HG03378 (cell line): ENCODE results near the gene MSH6.

Experiments used
- ATAC-seq: cut with Tn5 transposase; IDR thresholded peaks from one replicate; pipeline ENCODE4 v1.9.1; 2021; ENCODE audit warnings: mild to moderate bottlenecking, moderate library complexity; ENCODE audit not compliant: unreplicated experiment

The MSH6 gene

DNA sequence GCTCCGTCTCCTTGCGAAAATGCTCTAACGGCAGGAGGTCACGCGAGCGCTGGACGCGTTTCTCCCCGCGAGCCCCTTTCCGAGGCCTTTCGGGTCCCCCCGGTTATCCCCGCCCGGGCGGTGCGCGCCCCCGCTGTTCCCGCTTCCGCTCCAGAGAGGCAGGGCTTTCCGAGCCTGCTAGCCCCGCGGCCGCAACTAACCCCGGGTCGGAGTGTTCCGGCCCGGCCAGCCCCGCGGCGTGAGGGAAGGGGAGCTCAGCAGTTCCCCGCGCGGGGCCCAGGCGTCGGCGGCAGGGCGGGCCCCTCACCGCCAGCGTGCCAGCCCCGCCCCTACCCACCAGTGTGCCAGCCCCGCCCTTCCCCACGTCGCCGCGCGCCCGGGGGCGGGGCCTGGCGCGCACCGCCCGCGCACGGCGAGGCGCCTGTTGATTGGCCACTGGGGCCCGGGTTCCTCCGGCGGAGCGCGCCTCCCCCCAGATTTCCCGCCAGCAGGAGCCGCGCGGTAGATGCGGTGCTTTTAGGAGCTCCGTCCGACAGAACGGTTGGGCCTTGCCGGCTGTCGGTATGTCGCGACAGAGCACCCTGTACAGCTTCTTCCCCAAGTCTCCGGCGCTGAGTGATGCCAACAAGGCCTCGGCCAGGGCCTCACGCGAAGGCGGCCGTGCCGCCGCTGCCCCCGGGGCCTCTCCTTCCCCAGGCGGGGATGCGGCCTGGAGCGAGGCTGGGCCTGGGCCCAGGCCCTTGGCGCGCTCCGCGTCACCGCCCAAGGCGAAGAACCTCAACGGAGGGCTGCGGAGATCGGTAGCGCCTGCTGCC is at the start of gene MSH6:
TSS of gene MSH6 (plus strand) at position 475 of the 815 bp plus-strand sequence. CDS start at position 564, 89 bp downstream.
- peak; percentile 81 for ATAC-seq

GRCh38 chr2:47735136-47735869 is 47.6 kb upstream of the MSH6 start:
- no peak for ATAC-seq

DNA sequence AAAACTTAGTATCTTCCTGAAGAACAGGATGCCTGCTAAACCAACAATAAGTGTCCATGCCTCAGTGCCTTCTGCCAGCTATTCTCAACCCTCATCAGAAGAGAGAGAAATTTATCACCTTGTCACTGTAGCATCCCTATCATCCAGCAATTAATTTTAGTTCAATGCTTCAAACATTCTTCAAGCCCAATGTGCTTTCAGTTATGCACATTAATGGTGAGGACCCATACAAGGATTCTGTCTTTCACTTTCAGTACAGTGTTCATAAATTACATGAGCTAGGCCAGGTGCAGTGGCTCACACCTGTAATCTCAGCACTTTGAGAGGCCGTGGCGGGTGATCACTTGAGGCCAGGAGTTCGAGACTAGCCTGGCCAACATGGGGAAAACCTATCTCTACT is 47.0 kb upstream of the MSH6 start:
- no peak for ATAC-seq

- no peak for ATAC-seq
Observed at GRCh38 chr2:47737191-47737975, 45.6 kb upstream of the MSH6 start.

DNA sequence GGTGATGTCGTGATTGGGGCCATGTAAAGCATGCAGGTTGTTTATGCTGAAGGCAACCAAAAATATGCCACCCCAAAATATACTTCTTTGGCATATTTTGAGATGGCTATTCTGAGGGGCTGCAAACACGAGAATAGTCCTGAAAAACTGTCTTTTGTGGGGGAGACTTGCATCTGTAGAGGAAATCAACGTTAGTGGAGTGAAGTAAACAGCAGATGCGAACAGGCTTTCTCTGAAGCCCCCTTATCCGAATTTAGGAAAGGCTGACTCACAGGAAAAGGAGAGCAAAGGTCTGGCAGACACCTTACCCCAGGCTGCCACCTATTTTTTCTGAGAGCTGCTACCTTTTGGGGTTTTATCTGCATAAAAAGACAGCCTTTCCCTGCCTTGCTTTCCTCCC is 44.6 kb upstream of the MSH6 start:
- no peak for ATAC-seq

GRCh38 chr2:47741101-47741500 is 41.8 kb upstream of the MSH6 start:
- no peak for ATAC-seq

DNA sequence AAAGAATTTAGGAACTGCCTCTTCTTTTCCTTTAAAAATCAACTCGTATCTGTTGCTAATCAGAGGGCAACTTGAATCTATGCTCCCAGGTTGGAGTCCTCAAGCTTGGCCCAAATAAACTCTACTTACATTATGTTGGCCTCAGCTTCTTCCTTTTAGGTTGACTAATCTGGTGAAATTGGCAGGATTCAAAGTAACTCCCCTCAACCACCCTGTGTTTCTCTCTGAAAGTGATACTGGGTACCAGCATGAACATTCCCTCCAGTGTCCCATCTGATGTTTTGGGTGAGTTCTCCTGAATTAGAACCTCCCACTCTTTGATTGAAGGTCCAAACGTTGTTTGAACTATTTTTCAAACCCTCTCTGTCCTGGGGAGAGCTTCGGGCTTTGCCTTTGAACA is 41.3 kb upstream of the MSH6 start:
- ATAC-seq, result no peak

GRCh38 chr2:47744074-47744473 is 38.9 kb upstream of the MSH6 start:
- ATAC-seq, result no peak

DNA sequence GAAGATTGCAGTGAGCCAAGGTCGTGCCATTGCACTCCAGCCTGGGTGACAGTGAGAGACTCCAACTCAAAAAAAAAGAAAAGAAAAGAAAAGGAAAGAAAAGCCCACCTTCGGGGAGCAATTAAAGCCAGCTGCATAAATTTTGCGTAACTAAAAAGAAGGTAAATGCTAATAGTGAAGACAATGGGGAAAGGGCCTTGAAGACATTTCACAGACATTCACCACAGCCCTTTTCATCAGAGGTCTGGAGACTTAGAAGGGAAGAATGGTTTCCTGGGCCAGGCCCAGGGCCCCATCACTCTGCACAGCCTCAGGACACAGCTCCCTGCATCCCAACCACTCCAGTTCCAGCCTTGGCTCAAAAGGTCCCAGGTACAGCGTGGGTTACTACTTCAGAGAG is 35.1 kb upstream of the MSH6 start:
- no peak for ATAC-seq

GRCh38 chr2:47751856-47752414 is 31.0 kb upstream of the MSH6 start:
- peak; percentile 27 for ATAC-seq

- no peak for ATAC-seq
Observed at GRCh38 chr2:47767497-47767844, 15.5 kb upstream of the MSH6 start.

DNA sequence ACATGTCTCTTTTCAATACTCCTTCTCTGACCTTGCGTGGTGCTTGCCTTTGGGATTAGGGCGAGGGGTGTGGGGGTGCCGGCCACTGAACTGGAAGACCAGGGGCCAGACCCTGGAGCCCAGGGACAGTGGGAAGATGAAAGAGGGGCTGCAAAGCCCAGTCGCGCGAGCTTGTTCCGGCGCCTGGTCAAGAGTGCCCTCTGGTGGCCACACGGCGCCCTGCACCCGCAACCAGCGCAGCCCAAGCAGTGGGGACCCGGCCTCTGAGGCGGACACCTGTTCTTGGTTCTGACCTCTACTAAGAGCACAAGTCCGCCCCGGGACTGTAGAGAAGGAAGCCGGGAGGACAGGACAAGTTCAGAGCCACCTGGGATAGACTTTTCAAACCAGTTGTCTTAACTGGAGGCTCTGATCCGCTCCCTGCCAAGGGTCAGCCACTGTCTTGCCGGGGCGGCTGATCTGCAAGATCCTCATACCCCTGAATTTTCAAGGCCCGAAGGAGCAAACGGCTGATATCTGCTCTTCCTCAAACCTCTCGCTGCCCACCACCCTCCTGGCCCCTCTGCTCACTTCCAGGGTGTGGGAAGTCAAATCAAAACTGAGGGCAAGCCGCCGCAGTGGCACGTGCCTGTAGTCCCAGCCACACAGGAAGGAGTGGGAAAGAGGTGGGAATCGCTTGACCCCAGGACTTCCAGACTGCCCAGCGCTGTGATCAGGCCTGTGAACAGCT is 14.9 kb upstream of the MSH6 start:
- no peak for ATAC-seq

DNA sequence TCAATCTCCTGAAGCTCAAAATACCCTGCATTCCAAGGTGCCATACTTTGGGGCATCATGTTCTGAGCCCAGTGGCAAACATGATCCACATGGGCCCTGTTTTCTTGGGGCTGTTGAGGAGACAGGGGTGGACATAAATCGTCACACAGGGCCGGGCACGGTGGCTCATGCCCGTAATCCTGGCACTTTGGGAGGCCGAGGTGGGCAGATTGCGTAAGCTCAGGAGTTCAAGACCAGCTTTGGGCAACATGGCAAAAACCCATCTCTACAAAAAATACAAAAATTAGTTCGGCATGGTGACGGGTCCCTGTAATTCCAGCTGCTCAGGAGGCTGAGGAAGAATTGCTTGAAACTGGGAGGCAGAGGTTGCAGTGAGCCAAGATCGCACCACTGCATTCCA is 13.6 kb upstream of the MSH6 start:
- no peak for ATAC-seq

GRCh38 chr2:47771211-47771610 is 11.7 kb upstream of the MSH6 start:
- ATAC-seq, result no peak

DNA sequence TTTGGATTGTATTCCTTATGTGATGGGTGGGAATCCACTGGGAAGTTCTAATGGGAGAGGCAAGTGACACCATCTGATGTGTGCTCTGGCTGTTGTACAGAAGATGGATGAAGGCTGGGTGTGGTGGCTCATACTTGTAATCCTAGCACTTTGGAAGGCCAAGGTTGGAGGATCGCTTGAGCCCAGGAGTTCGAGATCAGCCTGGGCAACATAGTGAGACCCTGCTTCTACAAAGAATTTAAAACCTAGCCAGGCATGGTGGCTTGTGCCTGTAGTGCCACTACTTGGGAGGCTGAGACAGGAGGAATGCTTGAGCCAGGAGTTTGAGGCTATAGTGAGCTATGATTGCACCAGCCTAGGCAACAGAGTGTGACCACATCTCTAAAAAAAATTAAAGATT is 10.6 kb upstream of the MSH6 start:
- ATAC-seq, result no peak

DNA sequence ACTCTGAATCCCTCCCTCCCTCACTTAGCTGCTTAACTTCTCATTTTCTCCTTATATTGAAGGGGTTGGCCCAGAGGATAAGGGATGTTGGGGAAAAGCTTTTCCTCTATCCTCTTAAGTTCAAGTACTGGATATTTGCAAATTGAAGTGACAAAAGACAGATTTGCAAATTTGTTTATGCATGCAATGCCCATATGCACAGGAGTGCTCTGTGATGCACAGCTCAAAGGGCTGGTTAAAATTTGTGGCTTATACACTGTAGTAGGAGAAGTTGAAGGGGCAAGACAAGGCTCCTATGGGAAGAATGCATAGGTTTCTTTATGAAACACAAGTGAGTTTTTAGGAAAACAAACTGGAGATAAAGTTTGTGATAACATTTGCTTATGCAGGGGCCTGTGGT is 8.4 kb upstream of the MSH6 start:
- ATAC-seq, result no peak

GRCh38 chr2:47777277-47777937 is 5.5 kb upstream of the MSH6 start:
- no peak for ATAC-seq

GRCh38 chr2:47778698-47779425 is 4.1 kb upstream of the MSH6 start:
- ATAC-seq, result no peak

DNA sequence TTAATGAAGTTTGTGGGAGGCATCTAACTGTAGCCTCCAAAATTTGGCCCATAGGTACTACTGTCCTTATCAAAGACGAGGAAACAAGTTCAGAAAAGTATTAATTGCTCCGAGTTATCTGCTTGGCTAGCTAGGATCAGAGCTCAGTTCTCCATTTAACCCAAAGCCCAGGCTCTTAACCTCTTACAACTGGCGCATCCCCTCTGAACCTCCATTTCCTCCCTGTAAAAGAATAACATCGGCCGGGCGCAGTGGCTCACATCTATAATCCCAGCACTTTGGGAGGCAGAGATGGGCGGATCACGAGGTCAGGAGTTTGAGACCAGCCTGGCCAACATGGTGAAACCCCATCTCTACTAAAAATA is 3.5 kb upstream of the MSH6 start:
- no peak for ATAC-seq

GRCh38 chr2:47782381-47782670 is 619 bp upstream of the MSH6 start:
- no peak for ATAC-seq
